ENCODE measurements around the gene PTPN22.

DNA sequence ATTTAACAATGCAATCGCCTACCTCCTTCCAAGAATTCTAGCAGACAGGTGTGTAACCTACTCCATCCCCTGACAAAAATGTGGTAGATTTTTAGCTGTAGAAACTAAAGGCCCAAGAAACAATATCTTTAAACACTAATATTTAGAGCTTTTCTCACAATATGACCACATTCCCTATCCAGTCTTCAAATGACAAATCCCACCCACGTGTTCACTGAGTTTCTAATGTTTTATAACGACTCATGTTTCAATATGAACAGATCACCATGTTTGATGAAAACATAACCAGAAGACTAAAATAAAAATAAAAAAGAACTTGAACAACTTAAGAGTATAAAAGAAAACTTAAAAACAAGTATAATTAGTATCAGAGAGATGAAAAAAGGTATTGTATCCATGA lies 83.8 kb downstream of the PTPN22 start:
- TF ChIP-seq NR3C1 (CRISPR knock-in tag; IDR thresholded peaks at IDR 0.05) (no peak), RFX5 (IDR thresholded peaks at IDR 0.05; ENCODE audit: low read depth, low read length) (no peak), CEBPB (tag; IDR thresholded peaks at IDR 0.05) (no peak), ARID4B (CRISPR knock-in tag; IDR thresholded peaks at IDR 0.05) (no peak)

All from K562 (cell line).